Epithelial cell of esophagus (primary cell): ENCODE data around the gene NR1D1.

Experiments used
- DNase-seq: peaks from one replicate; pipeline ENCODE4 v3.0.0; 2010; ENCODE audit warnings: low read depth
- H3K4me3 ChIP-seq: 2 replicates; pipeline ENCODE4 v1.5.1; 2011; ENCODE audit warnings: mild to moderate bottlenecking, low read length, control low read depth
- TF ChIP-seq, protein P1 (sequence below): IDR thresholded peaks from 2 replicates; pipeline ENCODE4 v1.5.1; 2011; ENCODE audit warnings: low read depth, mild to moderate bottlenecking, low read length, control low read depth, inconsistent platforms; ENCODE audit not compliant: insufficient read depth; ENCODE audit errors: missing control alignments

The NR1D1 gene

DNA sequence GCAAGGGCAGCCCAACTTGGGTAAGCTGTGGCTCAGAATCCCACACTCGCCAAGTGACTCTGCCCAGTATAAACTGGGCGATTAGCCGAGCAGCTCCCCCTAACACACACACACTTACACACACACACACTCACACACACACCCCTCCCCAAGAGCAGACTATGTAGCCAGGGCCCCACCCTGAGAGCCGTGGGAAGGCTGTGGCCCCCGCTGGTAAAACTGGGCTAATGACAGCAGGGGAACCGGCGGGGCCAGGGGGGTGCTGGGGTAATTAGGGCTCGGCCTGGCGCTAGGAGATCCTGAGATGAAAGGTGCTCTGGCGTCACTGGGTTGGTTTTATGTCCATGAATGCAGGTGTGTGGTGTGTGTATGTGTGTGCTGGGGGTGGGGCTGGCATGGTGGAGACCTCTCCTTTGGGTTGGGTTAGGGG, 38.8 kb downstream of the NR1D1 start:
- TF ChIP-seq, protein P1, sequence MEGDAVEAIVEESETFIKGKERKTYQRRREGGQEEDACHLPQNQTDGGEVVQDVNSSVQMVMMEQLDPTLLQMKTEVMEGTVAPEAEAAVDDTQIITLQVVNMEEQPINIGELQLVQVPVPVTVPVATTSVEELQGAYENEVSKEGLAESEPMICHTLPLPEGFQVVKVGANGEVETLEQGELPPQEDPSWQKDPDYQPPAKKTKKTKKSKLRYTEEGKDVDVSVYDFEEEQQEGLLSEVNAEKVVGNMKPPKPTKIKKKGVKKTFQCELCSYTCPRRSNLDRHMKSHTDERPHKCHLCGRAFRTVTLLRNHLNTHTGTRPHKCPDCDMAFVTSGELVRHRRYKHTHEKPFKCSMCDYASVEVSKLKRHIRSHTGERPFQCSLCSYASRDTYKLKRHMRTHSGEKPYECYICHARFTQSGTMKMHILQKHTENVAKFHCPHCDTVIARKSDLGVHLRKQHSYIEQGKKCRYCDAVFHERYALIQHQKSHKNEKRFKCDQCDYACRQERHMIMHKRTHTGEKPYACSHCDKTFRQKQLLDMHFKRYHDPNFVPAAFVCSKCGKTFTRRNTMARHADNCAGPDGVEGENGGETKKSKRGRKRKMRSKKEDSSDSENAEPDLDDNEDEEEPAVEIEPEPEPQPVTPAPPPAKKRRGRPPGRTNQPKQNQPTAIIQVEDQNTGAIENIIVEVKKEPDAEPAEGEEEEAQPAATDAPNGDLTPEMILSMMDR, result no peak
- no peak for DNase-seq
- no peak overlapping the region for H3K4me3 ChIP-seq

DNA sequence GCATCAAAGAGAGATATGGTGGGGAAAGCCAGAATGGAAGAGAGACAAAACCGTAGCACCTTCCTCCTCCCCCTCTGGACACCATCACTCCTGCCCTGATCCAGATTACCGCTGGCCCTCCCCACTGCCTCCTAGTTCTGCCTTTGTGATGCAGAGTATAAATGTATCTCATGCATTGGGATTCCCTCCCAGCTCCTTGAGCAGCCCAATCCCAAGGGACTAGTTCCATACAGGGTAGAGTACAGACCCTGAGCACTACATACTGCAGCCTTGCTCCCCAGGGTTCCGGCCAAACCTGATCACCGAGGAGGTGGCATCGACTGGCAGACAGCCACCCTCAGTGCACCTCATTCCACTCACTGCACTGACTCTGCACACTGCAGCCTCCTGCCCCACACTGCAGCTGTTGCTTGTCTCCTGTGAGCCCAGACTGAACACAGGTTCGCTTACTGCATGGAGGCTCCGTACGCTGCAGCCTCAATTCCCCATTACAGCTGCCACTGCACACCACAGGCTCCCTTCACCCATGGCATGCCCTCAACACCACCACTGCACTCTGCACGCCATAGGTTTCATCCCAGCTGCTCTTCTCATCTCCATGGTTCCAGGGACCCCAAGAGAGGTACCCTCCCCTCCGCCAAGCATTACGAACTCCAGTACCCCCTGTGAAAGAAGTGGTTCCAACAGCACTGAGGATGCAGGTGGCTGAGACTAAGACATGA, 39.3 kb downstream of the NR1D1 start:
- DNase-seq, result no peak
- H3K4me3 ChIP-seq, result no peak overlapping the region
- TF ChIP-seq, protein P1, result no peak

GRCh38 chr17:40059729-40060475, 40.5 kb downstream of the NR1D1 start:
- no peak for DNase-seq
- TF ChIP-seq, protein P1, result no peak

GRCh38 chr17:40058865-40059264, 41.5 kb downstream of the NR1D1 start:
- H3K4me3 ChIP-seq, result no peak overlapping the region
- DNase-seq, result no peak
- TF ChIP-seq, protein P1, result no peak

More at GRCh38 chr17:40059729-40060475, 40.5 kb downstream of the NR1D1 start:
- H3K4me3 ChIP-seq, result no peak overlapping the region

DNA sequence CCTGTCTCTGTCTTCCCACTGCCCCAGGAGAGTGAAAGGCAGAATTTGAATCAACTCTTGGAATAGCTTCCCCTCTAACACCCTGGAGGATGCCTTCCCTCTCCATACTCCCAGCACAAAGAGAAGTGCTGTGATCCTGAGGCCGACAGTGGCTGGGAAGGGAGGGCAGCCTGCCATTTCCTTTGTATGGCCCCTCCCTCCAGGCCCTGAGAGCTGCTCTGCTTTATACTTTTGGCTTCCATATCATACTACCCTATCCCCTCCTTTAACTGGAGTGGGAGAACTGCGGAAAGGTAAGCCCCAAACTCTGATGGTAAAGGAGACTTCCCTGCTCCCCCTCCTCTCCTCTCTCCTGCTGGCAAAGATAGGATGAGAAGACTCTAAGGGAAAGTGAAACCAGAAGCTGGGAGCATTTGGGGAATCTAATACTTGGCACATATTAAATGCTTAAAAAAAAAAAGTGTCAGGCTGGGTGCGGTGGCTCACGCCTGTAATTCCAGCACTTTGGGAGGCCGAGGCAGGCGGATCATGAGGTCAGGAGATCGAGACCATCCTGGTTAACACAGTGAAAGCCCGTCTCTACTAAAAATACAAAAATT, 42.1 kb downstream of the NR1D1 start:
- TF ChIP-seq, protein P1, result no peak
- H3K4me3 ChIP-seq, result no peak overlapping the region
- no peak for DNase-seq

DNA sequence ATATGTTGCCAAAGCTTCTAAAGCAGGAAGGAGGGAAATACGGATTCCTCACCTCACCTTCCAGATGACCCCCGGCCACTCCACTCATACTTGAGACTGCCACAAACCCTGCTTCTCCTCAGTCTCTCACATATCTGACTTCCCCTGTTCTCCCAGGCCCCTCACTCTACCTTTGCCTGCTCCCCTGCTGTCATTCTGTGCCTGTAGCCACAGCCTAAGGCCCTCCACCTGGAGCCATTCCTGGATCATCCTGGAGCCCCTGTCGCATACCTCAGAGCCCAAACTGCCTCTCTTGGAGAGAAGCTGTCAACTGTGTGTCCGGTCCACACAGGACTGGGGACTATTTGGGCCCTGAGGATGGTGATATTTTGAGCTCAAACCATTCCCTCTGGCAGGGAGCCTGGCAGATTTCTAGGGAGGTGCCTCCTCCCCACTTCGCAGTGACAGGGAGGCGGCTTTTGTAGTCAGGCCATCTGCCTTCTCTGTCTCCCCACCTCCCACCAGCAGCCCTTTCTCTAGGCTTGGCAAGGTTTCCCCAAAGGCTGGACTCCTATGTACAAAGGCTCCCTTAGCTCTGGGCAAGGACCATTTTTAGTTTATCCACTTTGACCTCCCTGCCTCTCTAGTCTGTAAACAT, 43.9 kb downstream of the NR1D1 start:
- no peak for DNase-seq
- TF ChIP-seq, protein P1, result no peak
- H3K4me3 ChIP-seq, result no peak overlapping the region
